Measurements from ENCODE around the gene ROCK2. TPM values are rescaled to one million over a fixed set of nuclear protein-coding genes. Genes with fewer than 3 reads are reported as not detected.

The ROCK2 gene
- polyA plus RNA-seq, 2 of the 4 experiments (the other 2 are of a cell fraction) = 34.0 to 38.7 TPM

GRCh38 chr2:11154923-11155380 lies 189.5 kb downstream of the ROCK2 start (continued):
- TF ChIP-seq, protein P1, sequence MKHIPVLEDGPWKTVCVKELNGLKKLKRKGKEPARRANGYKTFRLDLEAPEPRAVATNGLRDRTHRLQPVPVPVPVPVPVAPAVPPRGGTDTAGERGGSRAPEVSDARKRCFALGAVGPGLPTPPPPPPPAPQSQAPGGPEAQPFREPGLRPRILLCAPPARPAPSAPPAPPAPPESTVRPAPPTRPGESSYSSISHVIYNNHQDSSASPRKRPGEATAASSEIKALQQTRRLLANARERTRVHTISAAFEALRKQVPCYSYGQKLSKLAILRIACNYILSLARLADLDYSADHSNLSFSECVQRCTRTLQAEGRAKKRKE (CRISPR knock-in tag; IDR thresholded peaks at IDR 0.05; ENCODE audit: low read depth) = 0 out of 2 replicates have a peak, but pooled peaks have one; percentile 4
- TF ChIP-seq HOXB5 (CRISPR knock-in tag; IDR thresholded peaks at IDR 0.05) = no peak

DNA sequence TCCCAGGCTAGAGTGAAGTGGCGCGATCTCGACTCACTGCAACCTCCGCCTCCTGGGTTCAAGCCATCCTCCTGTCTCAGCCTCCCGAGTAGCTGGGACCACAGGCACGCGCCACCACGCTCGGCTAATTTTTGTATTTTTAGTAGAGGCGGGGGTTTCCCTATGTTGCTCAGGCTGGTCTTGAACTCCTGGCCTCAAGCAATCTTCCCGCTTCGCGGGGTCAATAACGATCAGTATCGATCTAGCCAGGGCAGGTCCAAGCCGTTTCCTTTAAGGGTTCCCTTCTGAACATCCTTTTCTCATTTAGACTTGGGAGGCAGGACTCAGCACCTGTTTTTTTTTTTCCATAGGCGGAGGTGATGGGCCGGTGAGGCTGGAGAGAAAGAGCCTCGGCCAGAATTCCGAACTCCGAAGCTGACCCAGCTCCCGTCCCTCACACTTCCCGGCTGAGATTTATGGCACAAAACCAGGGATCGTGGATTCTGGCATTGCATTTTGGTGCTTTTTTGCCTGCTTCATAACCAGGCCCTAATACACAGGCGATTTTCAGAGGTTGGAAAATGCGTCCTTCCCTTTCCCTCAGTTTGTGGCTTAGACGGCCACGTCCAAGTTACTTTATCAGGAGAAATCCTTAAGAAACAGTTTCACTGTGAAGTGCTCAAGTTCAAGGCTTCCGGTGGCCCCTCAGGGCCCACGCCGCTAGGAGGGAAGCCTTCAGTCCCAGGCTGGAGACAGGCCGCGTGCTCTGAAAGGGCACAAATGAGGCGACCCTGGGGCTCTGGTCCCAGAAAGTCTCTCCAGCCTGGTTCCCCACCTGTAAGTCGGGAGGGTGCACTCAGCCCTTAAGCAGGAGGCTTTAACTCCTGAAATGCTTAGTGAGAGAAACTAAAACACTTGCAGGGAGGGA lies 190.2 kb downstream of the ROCK2 start:
- 78% methylated on average over 35 of the region's 35 CpGs for WGBS (ENCODE audit: missing lambda C conversion rate)
- ATAC-seq (peak; percentile 35 to 46; a peak in 5 of 6 replicates), DNase-seq (ENCODE audit: low read depth in 1 of 2, low spot score in 1 of 2) (no peak), FAIRE-seq (no peak)
- Histone ChIP-seq H3K9me3 (no peaks in the 10 kb centered on the region), H3K4me2 (peak overlapping the region; percentile 75), H3K27ac (peak overlapping the region; percentile 87 to 90), H3K4me1 (peaks cover 14% of the 10 kb centered on the region), H3K4me3 (peak overlapping the region; percentile 40)
- ChIA-PET CTCF (interaction anchor here (1.0 to 16.6 kb wide), 6 partner anchors 12 to 322 kb away, joined by 3 to 224 read pairs (median 8); a partner anchor contains a TSS), POLR2A (interaction anchor here (0.6 to 2.0 kb wide), 14 partner anchors 10 to 439 kb away, joined by 3 to 17 read pairs (median 4); partner anchors contain the start of genes KCNF1, PDIA6 and ROCK2)
- no peak for TF ChIP-seq FOSL2 (IDR thresholded peaks at IDR 0.05)
- no peak for TF ChIP-seq FOSL2 (CRISPR knock-in tag; IDR thresholded peaks at IDR 0.05)
- TF ChIP-seq, protein P1 (CRISPR knock-in tag; IDR thresholded peaks at IDR 0.05; ENCODE audit: low read depth) = 0 out of 2 replicates have a peak, but pooled peaks have one; percentile 24
- peak; percentile 40; the same call in 1 of the 2 replicates for TF ChIP-seq NPAS2 (CRISPR knock-in tag; IDR thresholded peaks at IDR 0.05; ENCODE audit: borderline replicate concordance)
- no peak for TF ChIP-seq CHD2 (IDR thresholded peaks at IDR 0.05; ENCODE audit: low read length, partially characterized antibody)
- TF ChIP-seq RAD21 (conservative IDR thresholded peaks at IDR 0.05 in 1 of 2, IDR thresholded peaks at IDR 0.05 in 1 of 2) = 0 out of 5 replicates have a peak, but pooled peaks of 1 of the 2 experiments have one; percentile 18
- TF ChIP-seq, protein P2, sequence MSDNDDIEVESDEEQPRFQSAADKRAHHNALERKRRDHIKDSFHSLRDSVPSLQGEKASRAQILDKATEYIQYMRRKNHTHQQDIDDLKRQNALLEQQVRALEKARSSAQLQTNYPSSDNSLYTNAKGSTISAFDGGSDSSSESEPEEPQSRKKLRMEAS (IDR thresholded peaks at IDR 0.05) = peak; percentile 78
- TF ChIP-seq JUNB (IDR thresholded peaks at IDR 0.05) = no peak
- TF ChIP-seq NR3C1 (IDR thresholded peaks at IDR 0.05) = no peak
- no peak for TF ChIP-seq SMC3 (IDR thresholded peaks at IDR 0.05)
- no peak for TF ChIP-seq POLR2A (IDR thresholded peaks at IDR 0.05; ENCODE audit: low read length)
- peak; percentile 50; the same call in 1 of the 2 replicates for TF ChIP-seq TP53 (CRISPR knock-in tag; IDR thresholded peaks at IDR 0.05)
- 0 out of 2 replicates have a peak, but pooled peaks have one; percentile 57 for TF ChIP-seq HOXB5 (CRISPR knock-in tag; IDR thresholded peaks at IDR 0.05)
- TF ChIP-seq PHF8 (IDR thresholded peaks at IDR 0.05; ENCODE audit: borderline replicate concordance, low read depth) = peak; percentile 88
- peak; percentile 75; the same call in 1 of the 2 replicates for TF ChIP-seq E2F6 (IDR thresholded peaks at IDR 0.05; ENCODE audit: borderline replicate concordance, low read depth)
- TF ChIP-seq BHLHE40 (IDR thresholded peaks at IDR 0.05; ENCODE audit: low read depth, low read length) = no peak
- TF ChIP-seq, protein P3, sequence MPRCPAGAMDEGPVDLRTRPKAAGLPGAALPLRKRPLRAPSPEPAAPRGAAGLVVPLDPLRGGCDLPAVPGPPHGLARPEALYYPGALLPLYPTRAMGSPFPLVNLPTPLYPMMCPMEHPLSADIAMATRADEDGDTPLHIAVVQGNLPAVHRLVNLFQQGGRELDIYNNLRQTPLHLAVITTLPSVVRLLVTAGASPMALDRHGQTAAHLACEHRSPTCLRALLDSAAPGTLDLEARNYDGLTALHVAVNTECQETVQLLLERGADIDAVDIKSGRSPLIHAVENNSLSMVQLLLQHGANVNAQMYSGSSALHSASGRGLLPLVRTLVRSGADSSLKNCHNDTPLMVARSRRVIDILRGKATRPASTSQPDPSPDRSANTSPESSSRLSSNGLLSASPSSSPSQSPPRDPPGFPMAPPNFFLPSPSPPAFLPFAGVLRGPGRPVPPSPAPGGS (IDR thresholded peaks at IDR 0.05) = no peak
- TF ChIP-seq HEYL (CRISPR knock-in tag; IDR thresholded peaks at IDR 0.05) = 0 out of 2 replicates have a peak, but pooled peaks have one; percentile 72

- Histone ChIP-seq H3K27ac (no peak overlapping the region), H3K4me2 (no peak overlapping the region), H3K9me3 (no peaks in the 10 kb centered on the region), H3K4me1 (peaks cover 18% of the 10 kb centered on the region), H3K4me3 (no peak overlapping the region)
- DNase-seq (ENCODE audit: low read depth in 1 of 2, low spot score in 1 of 2) (no peak), FAIRE-seq (no peak), ATAC-seq (no peak)
- ChIA-PET POLR2A (no interaction called here), CTCF (interaction anchor here (1.0 to 16.6 kb wide), 6 partner anchors 10 to 432 kb away, joined by 3 to 224 read pairs (median 5); a partner anchor contains a TSS)
- TF ChIP-seq RCOR1 (IDR thresholded peaks at IDR 0.05; ENCODE audit: low read depth, low read length) = no peak
- TF ChIP-seq SMC3 (IDR thresholded peaks at IDR 0.05) = no peak
- no peak for TF ChIP-seq CHD2 (IDR thresholded peaks at IDR 0.05; ENCODE audit: low read length, partially characterized antibody)
- no peak for TF ChIP-seq FOXS1 (CRISPR knock-in tag; IDR thresholded peaks at IDR 0.05)
- no peak for TF ChIP-seq RAD21 (conservative IDR thresholded peaks at IDR 0.05 in 1 of 2, IDR thresholded peaks at IDR 0.05 in 1 of 2)
- WGBS (ENCODE audit: missing lambda C conversion rate) = 82% methylated on average over 6 of the region's 6 CpGs
Observed at GRCh38 chr2:11152591-11152990, 191.8 kb downstream of the ROCK2 start.
